Prostate gland (tissue), 2 donors: Measurements from ENCODE around the gene TBKBP1. TPM values are rescaled to one million over a fixed set of nuclear protein-coding genes. Genes with fewer than 3 reads are reported as not detected.

ENCODE experiments used
- DNase-seq: peaks from one replicate; pipeline ENCODE4 v3.0.0-alpha.2; 2019; ENCODE audit warnings: low spot score
- H3K27ac ChIP-seq, 2 donors: fragments of 200-600 bp; sonication (generic); 2 replicates each; pipeline ENCODE4 v1.5.1; 2017 to 2019
- H3K27me3 ChIP-seq: fragments of 200-600 bp; sonication (generic); replicated peaks from 2 replicates; pipeline ENCODE4 v1.5.1; 2019; ENCODE audit not compliant: insufficient read depth
- H3K36me3 ChIP-seq, 2 donors: fragments of 200-600 bp; sonication (generic); 1 replicate in 1 of 2; 2 replicates in 1 of 2; pipeline versions ENCODE4 v1.5.1 to v1.8.1; 2017 to 2019
- H3K4me1 ChIP-seq: fragments of 200-600 bp; sonication (generic); replicated peaks from 2 replicates; pipeline ENCODE4 v1.5.1; 2019
- H3K4me3 ChIP-seq, 2 donors: fragments of 200-600 bp; sonication (generic); 2 replicates each; pipeline ENCODE4 v1.5.1; 2017 to 2019
- H3K9me3 ChIP-seq: fragments of 200-600 bp; sonication (generic); 2 replicates; pipeline ENCODE4 v1.5.1; 2017
- CTCF ChIP-seq, 4 experiments: fragments of 200-600 bp in 2 of 4; fragments of 450-650 bp in 2 of 4; sonication (generic) in 2 of 4; IDR thresholded peaks; 1 replicate in 3 of 4; 2 replicates in 1 of 4; pipeline ENCODE4 v1.5.1; 2016 to 2019; ENCODE audit warnings: antibody characterized with exemption in 4 of 4, mild to moderate bottlenecking in 2 of 4, moderate library complexity in 2 of 4
- POLR2A ChIP-seq: fragments of 450-650 bp; IDR thresholded peaks from one replicate; pipeline ENCODE4 v1.6.1; 2016; ENCODE audit warnings: antibody characterized with exemption, mild to moderate bottlenecking
- POLR2AphosphoS5 ChIP-seq: sonication (generic); formaldehyde crosslinking; IDR thresholded peaks from one replicate; pipeline ENCODE4 v1.6.1; 2017; ENCODE audit warnings: antibody characterized with exemption
- WGBS: methylation state at CpG from one replicate; pipeline ENCODE4 v1.1.5; 2018; 5-methylcytosine and 5-hydroxymethylcytosine counted together
- intact Hi-C: fragments of 100-400 bp; cut with DNase I; formaldehyde crosslinking; loops from one replicate; pipeline ENCODE4 v1.14.2; 2022
- total RNA-seq, 2 donors: library from RNA; depleted of rRNA; stranded (reverse); fragments of >200 nt; gene quantifications; one replicate each; pipeline ENCODE4 v1.1.0, GENCODE V29; 2016

TBKBP1 gene
- total RNA-seq, 2 donors from 2014 or later = 9.5 to 15.3 TPM

- intact Hi-C loops = no loop called here
- no peak overlapping the region for H3K4me3 ChIP-seq
- no peaks in the 10 kb centered on the region for H3K36me3 ChIP-seq
- peaks cover 7% of the 10 kb centered on the region for H3K27me3 ChIP-seq
- no peaks in the 10 kb centered on the region for H3K4me1 ChIP-seq
- 84% methylated on average over 12 of the region's 12 CpGs for WGBS
- H3K27ac ChIP-seq = no peak overlapping the region
- no peak for DNase-seq
- TF ChIP-seq POLR2A (no peak), CTCF (IDR thresholded peaks at IDR 0.05) (no peak), POLR2AphosphoS5 (no peak)
- H3K9me3 ChIP-seq = no peaks in the 10 kb centered on the region
These were observed 33.1 kb downstream of the TBKBP1 start for GRCh38 chr17:47726796-47727703.

DNA sequence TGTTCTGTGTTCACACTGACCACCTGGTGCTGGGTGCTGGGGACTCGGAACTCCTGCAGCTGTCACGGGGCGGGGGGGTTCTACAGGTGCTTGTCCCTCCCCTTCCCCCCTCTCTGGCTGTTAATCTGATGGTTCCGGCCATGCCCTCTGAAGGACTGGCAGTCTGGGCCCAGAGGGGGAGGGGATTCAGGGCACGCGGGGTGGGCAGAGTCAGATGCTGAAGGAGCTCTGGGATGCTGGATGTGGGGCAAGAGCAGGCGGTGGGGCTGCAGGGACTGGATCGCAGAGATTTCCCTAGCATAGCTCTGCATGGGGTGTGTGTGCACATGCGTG is 33.7 kb downstream of the TBKBP1 start:
- WGBS = 78% methylated on average over 7 of the region's 9 CpGs
- TF ChIP-seq POLR2AphosphoS5 (no peak), POLR2A (no peak), CTCF (IDR thresholded peaks at IDR 0.05) (no peak)
- no peak overlapping the region for H3K4me3 ChIP-seq
- H3K27me3 ChIP-seq = peaks cover 7% of the 10 kb centered on the region
- intact Hi-C loops = no loop called here
- no peaks in the 10 kb centered on the region for H3K36me3 ChIP-seq
- H3K27ac ChIP-seq = no peak overlapping the region
- no peaks in the 10 kb centered on the region for H3K9me3 ChIP-seq
- no peaks in the 10 kb centered on the region for H3K4me1 ChIP-seq
- no peak for DNase-seq

- Histone ChIP-seq H3K27me3 (peaks cover 7% of the 10 kb centered on the region), H3K4me3 (no peak overlapping the region), H3K4me1 (no peaks in the 10 kb centered on the region), H3K27ac (no peak overlapping the region), H3K36me3 (no peaks in the 10 kb centered on the region), H3K9me3 (no peaks in the 10 kb centered on the region)
- TF ChIP-seq CTCF (IDR thresholded peaks at IDR 0.05) = no peak
- no peak for TF ChIP-seq POLR2AphosphoS5
- no peak for TF ChIP-seq POLR2A
- intact Hi-C loops = no loop called here
- WGBS = 87% methylated on average over 4 of the region's 4 CpGs
- no peak for DNase-seq
These were observed 34.4 kb downstream of the TBKBP1 start for GRCh38 chr17:47728214-47728877.

GRCh38 chr17:47729476-47729875 is 35.5 kb downstream of the TBKBP1 start:
- no peaks in the 10 kb centered on the region for H3K36me3 ChIP-seq
- TF ChIP-seq CTCF (IDR thresholded peaks at IDR 0.05) = no peak
- TF ChIP-seq POLR2A = no peak
- no peak for TF ChIP-seq POLR2AphosphoS5
- DNase-seq = no peak
- no peak overlapping the region for H3K27ac ChIP-seq
- WGBS = 74% methylated on average over 8 of the region's 8 CpGs
- intact Hi-C loops = no loop called here
- no peak overlapping the region for H3K4me3 ChIP-seq
- H3K27me3 ChIP-seq = peaks cover 13% of the 10 kb centered on the region
- no peaks in the 10 kb centered on the region for H3K9me3 ChIP-seq
- no peaks in the 10 kb centered on the region for H3K4me1 ChIP-seq

- H3K4me3 ChIP-seq = no peak overlapping the region
- H3K27ac ChIP-seq = no peak overlapping the region
- intact Hi-C loops = no loop called here
- H3K27me3 ChIP-seq = peaks cover 8% of the 10 kb centered on the region
- no peak for TF ChIP-seq CTCF (IDR thresholded peaks at IDR 0.05)
- TF ChIP-seq POLR2A = no peak
- no peak for TF ChIP-seq POLR2AphosphoS5
- no peaks in the 10 kb centered on the region for H3K36me3 ChIP-seq
- H3K4me1 ChIP-seq = no peaks in the 10 kb centered on the region
- WGBS = 82% methylated on average over 4 of the region's 4 CpGs
- DNase-seq = no peak
- no peaks in the 10 kb centered on the region for H3K9me3 ChIP-seq
These were observed 36.7 kb downstream of the TBKBP1 start for GRCh38 chr17:47730681-47731080.
